ENCODE results near the gene TSFM.
"Not testable (repeated sequence)": the region's sequence is repeated elsewhere in the genome, so short reads cannot be mapped to it uniquely, and the experiment has no call there.

Gene TSFM

GRCh38 chr12:57815177-57816000, 32.8 kb downstream of the TSFM start:
- DNase-seq (ENCODE audit: low spot score): no peak

GRCh38 chr12:57816001-57816854, 33.6 kb downstream of the TSFM start:
- no peak for DNase-seq (ENCODE audit: low spot score)

GRCh38 chr12:57816855-57817151, 34.2 kb downstream of the TSFM start:
- no peak for DNase-seq (ENCODE audit: low spot score)

DNA sequence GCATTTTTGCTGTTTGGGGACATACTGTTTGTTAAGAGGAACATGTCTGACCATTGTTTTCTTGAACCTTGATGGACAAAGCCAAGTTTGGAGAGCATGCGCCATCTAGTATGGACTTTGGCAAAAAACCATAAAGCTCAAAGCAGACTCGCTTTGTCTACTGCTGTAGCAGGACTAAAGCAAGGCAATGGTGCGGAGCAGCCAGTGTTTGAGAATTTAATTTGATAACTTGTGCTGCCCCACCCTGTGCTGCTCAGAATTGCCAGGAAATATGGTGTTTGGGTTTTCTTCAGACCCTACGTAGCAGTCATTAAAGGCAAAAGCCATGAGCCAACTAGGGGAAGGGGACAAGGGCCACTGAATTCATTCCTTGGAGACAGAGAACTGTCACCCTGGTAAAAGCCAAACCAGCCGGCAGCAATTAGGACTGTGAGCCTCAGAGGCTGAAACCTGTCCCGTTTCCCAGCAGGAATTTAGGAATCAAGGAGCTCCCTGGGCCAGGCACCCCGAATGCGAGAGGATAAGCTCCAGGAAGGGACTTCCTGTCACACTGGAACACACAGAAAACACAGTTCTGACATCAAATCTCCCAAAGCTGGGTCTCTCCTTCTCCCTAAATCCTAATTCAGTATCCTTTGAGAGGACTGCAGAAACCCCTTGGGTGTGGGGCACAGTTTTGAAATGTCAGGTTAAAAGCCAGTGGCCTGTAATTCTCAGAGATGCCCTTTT, 34.8 kb downstream of the TSFM start:
- DNase-seq (ENCODE audit: low spot score): no peak

DNA sequence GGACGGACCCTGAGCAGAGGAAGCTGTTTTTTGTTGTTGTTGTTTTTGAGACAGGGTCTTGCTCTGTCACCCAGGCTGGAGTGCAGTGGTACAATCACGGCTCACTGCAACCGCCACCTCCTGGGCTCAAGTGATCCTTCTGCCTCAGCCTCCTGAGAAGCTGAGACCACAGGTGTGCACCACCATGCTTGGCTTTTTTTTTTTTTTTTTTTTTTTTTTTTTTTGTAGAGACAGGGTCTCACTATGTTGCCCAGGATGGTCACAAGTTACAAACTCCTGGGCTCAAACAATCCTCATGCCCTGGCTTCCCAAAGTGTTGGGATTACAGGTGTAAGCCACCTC, 35.4 kb downstream of the TSFM start:
- DNase-seq (ENCODE audit: low spot score): not testable (repeated sequence)

- not testable (repeated sequence) for DNase-seq (ENCODE audit: low spot score)
Measured at GRCh38 chr12:57820119-57820518, 37.5 kb downstream of the TSFM start.

DNA sequence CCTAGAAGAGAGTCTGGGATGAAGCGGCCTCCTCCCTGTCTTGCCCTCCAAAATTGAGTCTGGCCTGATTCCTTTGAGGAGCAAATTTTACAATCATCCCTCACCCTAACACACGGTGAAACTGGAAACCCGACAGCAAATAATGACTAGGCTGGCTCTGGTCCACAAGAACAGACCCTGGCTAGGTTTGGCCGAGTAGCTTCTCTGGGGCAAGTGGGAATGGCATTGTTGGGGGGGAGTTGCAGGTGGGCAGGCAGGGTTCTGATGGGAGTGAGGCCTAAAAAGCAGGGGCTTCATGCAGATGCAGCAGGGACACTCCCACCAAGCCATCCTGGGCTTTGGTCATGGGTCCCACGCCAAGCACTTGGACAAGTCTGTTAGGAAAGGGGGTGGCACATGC, 38.4 kb downstream of the TSFM start:
- not testable (repeated sequence) for DNase-seq (ENCODE audit: low spot score)

DNA sequence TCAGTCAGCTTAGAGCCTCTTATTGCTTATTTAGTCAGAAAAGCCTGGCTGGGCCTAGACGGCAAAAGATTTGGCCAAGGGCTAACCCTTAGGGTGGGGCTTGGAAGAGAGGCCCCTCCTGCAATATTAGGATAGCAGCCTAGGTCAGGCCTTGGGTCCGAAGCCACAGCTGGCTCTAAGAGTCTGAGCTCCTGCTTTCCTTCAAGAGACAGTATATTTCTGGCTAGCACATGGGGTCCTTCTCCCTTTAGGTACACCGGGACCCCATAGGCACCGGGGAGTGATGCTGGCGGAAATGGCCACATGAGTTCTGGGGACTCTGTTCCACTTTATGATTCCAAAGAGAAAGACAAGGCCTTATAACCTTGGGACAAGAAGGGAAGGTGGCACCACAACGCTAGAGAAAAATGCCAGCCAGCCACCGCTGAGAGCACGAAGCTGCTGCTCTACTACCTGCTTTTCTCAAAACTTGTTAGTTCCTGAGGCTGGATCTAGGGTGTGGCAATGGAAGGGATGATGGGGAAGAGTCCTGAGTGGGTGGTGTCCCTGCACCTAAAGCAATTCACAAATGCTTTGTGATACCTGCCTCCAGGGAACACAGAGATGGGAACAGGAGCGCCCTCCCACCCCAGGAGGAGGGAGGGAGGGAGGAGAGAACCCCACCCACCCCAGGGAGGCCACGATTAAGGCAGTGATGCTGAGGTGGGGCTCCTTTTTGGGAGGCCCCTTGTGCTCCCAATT, 39.1 kb downstream of the TSFM start:
- DNase-seq (ENCODE audit: low spot score): no peak

- no peak for DNase-seq (ENCODE audit: low spot score)
Measured at GRCh38 chr12:57822392-57823130, 40.0 kb downstream of the TSFM start.

GRCh38 chr12:57823131-57823907, 40.7 kb downstream of the TSFM start:
- no peak for DNase-seq (ENCODE audit: low spot score)

DNA sequence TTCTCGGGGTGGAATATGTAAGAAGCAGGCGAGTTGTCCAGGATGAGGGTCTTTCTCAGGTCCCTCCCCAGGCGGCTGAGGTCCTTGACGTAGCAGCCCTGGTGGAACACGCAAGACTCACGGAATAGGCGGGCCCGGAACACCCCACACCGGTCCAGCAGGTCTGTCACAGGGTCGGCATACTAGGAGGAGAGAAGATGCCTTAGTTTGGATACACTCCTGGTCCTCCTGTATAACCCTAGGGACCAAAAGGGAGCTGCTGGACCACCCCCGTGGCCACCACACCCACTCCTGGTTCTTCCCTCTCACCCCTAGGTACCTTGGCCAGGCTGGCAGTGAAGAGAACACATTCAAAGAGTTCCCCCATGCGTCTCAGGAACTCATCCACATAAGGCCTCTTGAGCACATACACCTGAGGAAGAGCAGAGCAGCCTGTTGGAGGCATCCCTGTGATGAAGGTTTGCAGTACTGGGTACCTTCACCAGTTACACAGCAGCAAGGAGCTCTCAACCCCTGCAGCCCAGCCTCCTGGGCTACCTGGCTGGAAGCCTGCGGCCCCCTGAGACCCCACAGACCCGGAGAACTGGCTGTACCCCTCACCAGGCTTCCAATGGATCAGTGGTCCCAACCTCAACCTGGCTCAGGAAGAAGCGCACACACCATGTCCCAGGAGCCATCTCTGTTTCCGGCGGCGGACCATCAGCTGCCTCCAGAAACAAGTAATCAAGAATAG, 41.5 kb downstream of the TSFM start:
- DNase-seq (ENCODE audit: low spot score): no peak

DNA sequence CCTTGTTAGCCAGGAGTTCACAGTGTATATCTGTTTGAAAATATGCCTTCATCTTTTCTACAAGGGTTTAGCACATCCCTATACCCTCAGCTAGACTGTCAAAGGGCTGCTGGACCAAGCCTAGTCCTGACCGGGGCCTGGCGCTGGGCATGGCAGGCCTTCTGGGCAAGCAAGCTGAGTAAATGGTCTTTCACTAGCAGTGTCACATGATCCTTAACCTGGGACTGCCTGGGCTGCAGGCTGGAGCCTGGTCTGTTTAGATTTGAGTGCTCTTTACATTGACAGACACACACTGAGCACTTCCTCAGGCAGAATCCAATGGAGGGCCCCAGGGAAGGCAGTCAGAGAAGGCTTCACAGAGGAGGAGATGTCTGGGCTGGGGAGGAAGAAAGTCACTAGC, 42.9 kb downstream of the TSFM start:
- no peak for DNase-seq (ENCODE audit: low spot score)

- no peak for DNase-seq (ENCODE audit: low spot score)
Measured at GRCh38 chr12:57826400-57826799, 43.8 kb downstream of the TSFM start.

- no peak for DNase-seq (ENCODE audit: low spot score)
Measured at GRCh38 chr12:57826966-57827365, 44.4 kb downstream of the TSFM start.

GRCh38 chr12:57829025-57829777, 46.6 kb downstream of the TSFM start:
- no peak for DNase-seq (ENCODE audit: low spot score)

- DNase-seq (ENCODE audit: low spot score): no peak
Measured at GRCh38 chr12:57830393-57830792, 47.8 kb downstream of the TSFM start.

GRCh38 chr12:57832966-57833365, 50.4 kb downstream of the TSFM start:
- DNase-seq (ENCODE audit: low spot score): no peak

DNA sequence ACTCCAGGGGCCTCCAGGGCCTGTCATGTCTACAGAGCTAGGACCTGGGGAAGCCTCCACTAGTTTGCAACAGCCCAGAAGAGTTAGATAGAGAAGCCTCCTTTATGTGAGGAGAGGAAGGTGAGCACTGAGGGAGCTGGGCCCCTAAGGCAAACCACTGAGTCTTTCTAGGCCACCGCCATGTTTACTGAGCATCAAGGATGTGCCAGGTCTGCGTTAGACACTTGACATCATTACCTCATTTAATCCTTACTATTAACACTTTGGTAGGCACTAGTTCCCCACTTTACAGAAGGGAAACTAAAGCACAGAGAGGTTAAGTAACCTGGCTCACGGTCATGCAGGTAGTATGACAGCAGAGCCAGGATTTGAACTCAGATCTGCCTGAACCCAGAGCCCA, 51.1 kb downstream of the TSFM start:
- DNase-seq (ENCODE audit: low spot score): no peak
